HCT116 (cell line): Measurements from ENCODE around the gene NCKAP5.

Source experiments
- CTCF ChIP-seq, 3 experiments: fragments of 200-600 bp in 1 of 3; sonication (generic) in 1 of 3; IDR thresholded peaks in 2 of 3; conservative IDR thresholded peaks in 1 of 3; 2 replicates each; pipeline ENCODE4 v1.5.1; 2012 to 2017; ENCODE audit warnings: low read depth in 2 of 3, low read length in 2 of 3, antibody characterized with exemption in 1 of 3, borderline replicate concordance in 1 of 3, control low read depth in 1 of 3, mild to moderate bottlenecking in 1 of 3, mixed read lengths in 1 of 3, mixed run types in 1 of 3, moderate library complexity in 1 of 3; ENCODE audit not compliant: insufficient read depth in 1 of 3
- EZH2 ChIP-seq: fragments of 200-600 bp; sonication (generic); IDR thresholded peaks from 2 replicates; pipeline ENCODE4 v1.6.1; 2017; ENCODE audit warnings: antibody characterized with exemption, mixed run types
- JUND ChIP-seq: IDR thresholded peaks from 2 replicates; pipeline ENCODE4 v1.6.1; 2012
- POLR2A ChIP-seq: IDR thresholded peaks from 2 replicates; pipeline ENCODE4 v1.7.0; 2011; ENCODE audit warnings: borderline replicate concordance; ENCODE audit not compliant: insufficient read depth, insufficient read length; ENCODE audit errors: extremely low read depth
- SP1 ChIP-seq: IDR thresholded peaks from 2 replicates; pipeline ENCODE4 v1.6.1; 2012; ENCODE audit warnings: low read depth
- ZNF274 ChIP-seq: fragments of 200-500 bp; sonication (Bioruptor generic); IDR thresholded peaks from 2 replicates; pipeline ENCODE4 v1.6.1; 2014; ENCODE audit warnings: mild to moderate bottlenecking, low read depth, low read length, inconsistent platforms
- TF ChIP-seq, protein P1 (sequence below): IDR thresholded peaks from 2 replicates; pipeline ENCODE4 v1.6.1; 2012; ENCODE audit warnings: low read depth

DNA sequence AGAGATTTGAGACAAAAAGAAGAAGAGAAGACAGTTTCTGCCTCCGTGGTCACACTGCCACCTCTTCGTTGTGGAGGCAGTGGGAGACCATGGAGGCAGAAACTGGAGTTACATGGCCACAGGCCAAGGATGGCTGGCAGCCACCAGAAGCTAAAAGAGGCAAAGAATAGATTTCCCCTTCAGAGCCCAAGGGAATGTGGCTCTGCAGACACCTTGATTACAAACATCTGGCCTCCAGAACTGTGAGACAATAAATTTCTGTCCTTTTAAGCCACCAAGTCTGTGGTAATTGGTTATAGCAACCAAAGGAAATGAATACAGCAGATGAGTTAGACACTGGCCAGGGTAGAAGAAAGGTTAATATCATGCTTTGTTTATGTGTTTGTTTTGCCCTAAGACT is 477.9 kb downstream of the NCKAP5 start:
- no peak for TF ChIP-seq CTCF (IDR thresholded peaks at IDR 0.05 in 2 of 3, conservative IDR thresholded peaks at IDR 0.05 in 1 of 3; ENCODE audit: borderline replicate concordance in 1 of 3, insufficient read depth in 1 of 3, low read depth in 2 of 3, low read length in 2 of 3)
- no peak for TF ChIP-seq JUND
- no peak for TF ChIP-seq ZNF274
- TF ChIP-seq, protein P1, sequence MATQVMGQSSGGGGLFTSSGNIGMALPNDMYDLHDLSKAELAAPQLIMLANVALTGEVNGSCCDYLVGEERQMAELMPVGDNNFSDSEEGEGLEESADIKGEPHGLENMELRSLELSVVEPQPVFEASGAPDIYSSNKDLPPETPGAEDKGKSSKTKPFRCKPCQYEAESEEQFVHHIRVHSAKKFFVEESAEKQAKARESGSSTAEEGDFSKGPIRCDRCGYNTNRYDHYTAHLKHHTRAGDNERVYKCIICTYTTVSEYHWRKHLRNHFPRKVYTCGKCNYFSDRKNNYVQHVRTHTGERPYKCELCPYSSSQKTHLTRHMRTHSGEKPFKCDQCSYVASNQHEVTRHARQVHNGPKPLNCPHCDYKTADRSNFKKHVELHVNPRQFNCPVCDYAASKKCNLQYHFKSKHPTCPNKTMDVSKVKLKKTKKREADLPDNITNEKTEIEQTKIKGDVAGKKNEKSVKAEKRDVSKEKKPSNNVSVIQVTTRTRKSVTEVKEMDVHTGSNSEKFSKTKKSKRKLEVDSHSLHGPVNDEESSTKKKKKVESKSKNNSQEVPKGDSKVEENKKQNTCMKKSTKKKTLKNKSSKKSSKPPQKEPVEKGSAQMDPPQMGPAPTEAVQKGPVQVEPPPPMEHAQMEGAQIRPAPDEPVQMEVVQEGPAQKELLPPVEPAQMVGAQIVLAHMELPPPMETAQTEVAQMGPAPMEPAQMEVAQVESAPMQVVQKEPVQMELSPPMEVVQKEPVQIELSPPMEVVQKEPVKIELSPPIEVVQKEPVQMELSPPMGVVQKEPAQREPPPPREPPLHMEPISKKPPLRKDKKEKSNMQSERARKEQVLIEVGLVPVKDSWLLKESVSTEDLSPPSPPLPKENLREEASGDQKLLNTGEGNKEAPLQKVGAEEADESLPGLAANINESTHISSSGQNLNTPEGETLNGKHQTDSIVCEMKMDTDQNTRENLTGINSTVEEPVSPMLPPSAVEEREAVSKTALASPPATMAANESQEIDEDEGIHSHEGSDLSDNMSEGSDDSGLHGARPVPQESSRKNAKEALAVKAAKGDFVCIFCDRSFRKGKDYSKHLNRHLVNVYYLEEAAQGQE = no peak
- no peak for TF ChIP-seq SP1
- TF ChIP-seq POLR2A = no peak
- no peak for TF ChIP-seq EZH2
